ENCODE results near the gene MYCT1. TPM values are rescaled to one million over a fixed set of nuclear protein-coding genes. Genes with fewer than 3 reads are reported as not detected.

The MYCT1 gene
- total RNA-seq, 1 experiment from 2014 or later, result 1.5 TPM

- no peaks in the 10 kb centered on the region for H3K9me3 Mint-ChIP-seq
- no peak overlapping the region for H3K4me3 Mint-ChIP-seq
- POLR2A ChIA-PET, result no interaction called here
- CTCF ChIA-PET, result no interaction called here
- TF ChIP-seq, protein P1, sequence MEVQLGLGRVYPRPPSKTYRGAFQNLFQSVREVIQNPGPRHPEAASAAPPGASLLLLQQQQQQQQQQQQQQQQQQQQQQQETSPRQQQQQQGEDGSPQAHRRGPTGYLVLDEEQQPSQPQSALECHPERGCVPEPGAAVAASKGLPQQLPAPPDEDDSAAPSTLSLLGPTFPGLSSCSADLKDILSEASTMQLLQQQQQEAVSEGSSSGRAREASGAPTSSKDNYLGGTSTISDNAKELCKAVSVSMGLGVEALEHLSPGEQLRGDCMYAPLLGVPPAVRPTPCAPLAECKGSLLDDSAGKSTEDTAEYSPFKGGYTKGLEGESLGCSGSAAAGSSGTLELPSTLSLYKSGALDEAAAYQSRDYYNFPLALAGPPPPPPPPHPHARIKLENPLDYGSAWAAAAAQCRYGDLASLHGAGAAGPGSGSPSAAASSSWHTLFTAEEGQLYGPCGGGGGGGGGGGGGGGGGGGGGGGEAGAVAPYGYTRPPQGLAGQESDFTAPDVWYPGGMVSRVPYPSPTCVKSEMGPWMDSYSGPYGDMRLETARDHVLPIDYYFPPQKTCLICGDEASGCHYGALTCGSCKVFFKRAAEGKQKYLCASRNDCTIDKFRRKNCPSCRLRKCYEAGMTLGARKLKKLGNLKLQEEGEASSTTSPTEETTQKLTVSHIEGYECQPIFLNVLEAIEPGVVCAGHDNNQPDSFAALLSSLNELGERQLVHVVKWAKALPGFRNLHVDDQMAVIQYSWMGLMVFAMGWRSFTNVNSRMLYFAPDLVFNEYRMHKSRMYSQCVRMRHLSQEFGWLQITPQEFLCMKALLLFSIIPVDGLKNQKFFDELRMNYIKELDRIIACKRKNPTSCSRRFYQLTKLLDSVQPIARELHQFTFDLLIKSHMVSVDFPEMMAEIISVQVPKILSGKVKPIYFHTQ (CRISPR knock-in tag; IDR thresholded peaks at IDR 0.05), result no peak
- TF ChIP-seq ARID4B (CRISPR knock-in tag; IDR thresholded peaks at IDR 0.05; ENCODE audit: borderline replicate concordance), result no peak
- TF ChIP-seq ZNF219 (CRISPR knock-in tag; IDR thresholded peaks at IDR 0.05; ENCODE audit: borderline replicate concordance), result no peak
- TF ChIP-seq ZNF396 (CRISPR knock-in tag; IDR thresholded peaks at IDR 0.05; ENCODE audit: borderline replicate concordance), result no peak
- TF ChIP-seq, protein P2, sequence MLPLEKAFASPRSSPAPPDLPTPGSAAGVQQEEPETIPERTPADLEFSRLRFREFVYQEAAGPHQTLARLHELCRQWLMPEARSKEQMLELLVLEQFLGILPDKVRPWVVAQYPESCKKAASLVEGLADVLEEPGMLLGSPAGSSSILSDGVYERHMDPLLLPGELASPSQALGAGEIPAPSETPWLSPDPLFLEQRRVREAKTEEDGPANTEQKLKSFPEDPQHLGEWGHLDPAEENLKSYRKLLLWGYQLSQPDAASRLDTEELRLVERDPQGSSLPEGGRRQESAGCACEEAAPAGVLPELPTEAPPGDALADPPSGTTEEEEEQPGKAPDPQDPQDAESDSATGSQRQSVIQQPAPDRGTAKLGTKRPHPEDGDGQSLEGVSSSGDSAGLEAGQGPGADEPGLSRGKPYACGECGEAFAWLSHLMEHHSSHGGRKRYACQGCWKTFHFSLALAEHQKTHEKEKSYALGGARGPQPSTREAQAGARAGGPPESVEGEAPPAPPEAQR (CRISPR knock-in tag; IDR thresholded peaks at IDR 0.05), result no peak
- TF ChIP-seq ZNF121 (CRISPR knock-in tag; IDR thresholded peaks at IDR 0.05), result no peak
- TF ChIP-seq PRRX2 (CRISPR knock-in tag; IDR thresholded peaks at IDR 0.05), result no peak
- no peak for TF ChIP-seq NFYB (CRISPR knock-in tag; conservative IDR thresholded peaks at IDR 0.05; ENCODE audit: low read depth)
- no peak for TF ChIP-seq ZNF425 (CRISPR knock-in tag; conservative IDR thresholded peaks at IDR 0.05)
- no peak for TF ChIP-seq OVOL2 (CRISPR knock-in tag; IDR thresholded peaks at IDR 0.05; ENCODE audit: borderline replicate concordance)
- TF ChIP-seq SP1 (CRISPR knock-in tag; conservative IDR thresholded peaks at IDR 0.05), result no peak
- TF ChIP-seq NR1H2 (CRISPR knock-in tag; IDR thresholded peaks at IDR 0.05), result no peak
- TF ChIP-seq, protein P3, sequence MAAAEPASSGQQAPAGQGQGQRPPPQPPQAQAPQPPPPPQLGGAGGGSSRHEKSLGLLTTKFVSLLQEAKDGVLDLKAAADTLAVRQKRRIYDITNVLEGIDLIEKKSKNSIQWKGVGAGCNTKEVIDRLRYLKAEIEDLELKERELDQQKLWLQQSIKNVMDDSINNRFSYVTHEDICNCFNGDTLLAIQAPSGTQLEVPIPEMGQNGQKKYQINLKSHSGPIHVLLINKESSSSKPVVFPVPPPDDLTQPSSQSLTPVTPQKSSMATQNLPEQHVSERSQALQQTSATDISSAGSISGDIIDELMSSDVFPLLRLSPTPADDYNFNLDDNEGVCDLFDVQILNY (CRISPR knock-in tag; IDR thresholded peaks at IDR 0.05), result no peak
- TF ChIP-seq, protein P4, sequence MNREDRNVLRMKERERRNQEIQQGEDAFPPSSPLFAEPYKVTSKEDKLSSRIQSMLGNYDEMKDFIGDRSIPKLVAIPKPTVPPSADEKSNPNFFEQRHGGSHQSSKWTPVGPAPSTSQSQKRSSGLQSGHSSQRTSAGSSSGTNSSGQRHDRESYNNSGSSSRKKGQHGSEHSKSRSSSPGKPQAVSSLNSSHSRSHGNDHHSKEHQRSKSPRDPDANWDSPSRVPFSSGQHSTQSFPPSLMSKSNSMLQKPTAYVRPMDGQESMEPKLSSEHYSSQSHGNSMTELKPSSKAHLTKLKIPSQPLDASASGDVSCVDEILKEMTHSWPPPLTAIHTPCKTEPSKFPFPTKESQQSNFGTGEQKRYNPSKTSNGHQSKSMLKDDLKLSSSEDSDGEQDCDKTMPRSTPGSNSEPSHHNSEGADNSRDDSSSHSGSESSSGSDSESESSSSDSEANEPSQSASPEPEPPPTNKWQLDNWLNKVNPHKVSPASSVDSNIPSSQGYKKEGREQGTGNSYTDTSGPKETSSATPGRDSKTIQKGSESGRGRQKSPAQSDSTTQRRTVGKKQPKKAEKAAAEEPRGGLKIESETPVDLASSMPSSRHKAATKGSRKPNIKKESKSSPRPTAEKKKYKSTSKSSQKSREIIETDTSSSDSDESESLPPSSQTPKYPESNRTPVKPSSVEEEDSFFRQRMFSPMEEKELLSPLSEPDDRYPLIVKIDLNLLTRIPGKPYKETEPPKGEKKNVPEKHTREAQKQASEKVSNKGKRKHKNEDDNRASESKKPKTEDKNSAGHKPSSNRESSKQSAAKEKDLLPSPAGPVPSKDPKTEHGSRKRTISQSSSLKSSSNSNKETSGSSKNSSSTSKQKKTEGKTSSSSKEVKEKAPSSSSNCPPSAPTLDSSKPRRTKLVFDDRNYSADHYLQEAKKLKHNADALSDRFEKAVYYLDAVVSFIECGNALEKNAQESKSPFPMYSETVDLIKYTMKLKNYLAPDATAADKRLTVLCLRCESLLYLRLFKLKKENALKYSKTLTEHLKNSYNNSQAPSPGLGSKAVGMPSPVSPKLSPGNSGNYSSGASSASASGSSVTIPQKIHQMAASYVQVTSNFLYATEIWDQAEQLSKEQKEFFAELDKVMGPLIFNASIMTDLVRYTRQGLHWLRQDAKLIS (CRISPR knock-in tag; IDR thresholded peaks at IDR 0.05; ENCODE audit: borderline replicate concordance), result no peak
- TF ChIP-seq ESRRA (CRISPR knock-in tag; IDR thresholded peaks at IDR 0.05; ENCODE audit: borderline replicate concordance), result no peak
- no peak for TF ChIP-seq SMAD3 (CRISPR knock-in tag; IDR thresholded peaks at IDR 0.05; ENCODE audit: borderline replicate concordance)
- TF ChIP-seq ETV6 (CRISPR knock-in tag; IDR thresholded peaks at IDR 0.05), result no peak
- TF ChIP-seq TCF7 (CRISPR knock-in tag; IDR thresholded peaks at IDR 0.05; ENCODE audit: low read depth), result no peak
- no peak for TF ChIP-seq RELA (CRISPR knock-in tag; IDR thresholded peaks at IDR 0.05; ENCODE audit: borderline replicate concordance)
- TF ChIP-seq FOXP1 (CRISPR knock-in tag; IDR thresholded peaks at IDR 0.05; ENCODE audit: borderline replicate concordance), result no peak
- peaks cover 19% of the 10 kb centered on the region for H3K4me1 Mint-ChIP-seq
- DNase-seq (ENCODE audit: low spot score), result no peak
- H3K36me3 Mint-ChIP-seq, result no peaks in the 10 kb centered on the region
- ATAC-seq, result no peak
- no peaks in the 10 kb centered on the region for H3K27me3 Mint-ChIP-seq (ENCODE audit: low read depth)
- no peak overlapping the region for H3K27ac Mint-ChIP-seq
These were observed 25.7 kb downstream of the MYCT1 start for GRCh38 chr6:152723398-152723797.

All from WTC11 (cell line).